ENCODE results near the gene HLA-E.
"Not testable (repeated sequence)": the region's sequence is repeated elsewhere in the genome, so short reads cannot be mapped to it uniquely, and the experiment has no call there.

GRCh38 chr6:30521952-30522351 is 32.6 kb downstream of the HLA-E start:
- TF ChIP-seq ARNTL (CRISPR knock-in tag; IDR thresholded peaks at IDR 0.05; ENCODE audit: borderline replicate concordance, low read depth); PATZ1 (CRISPR knock-in tag; IDR thresholded peaks at IDR 0.05; ENCODE audit: borderline replicate concordance); RARB (CRISPR knock-in tag; IDR thresholded peaks at IDR 0.05); ZFP30 (CRISPR knock-in tag; IDR thresholded peaks at IDR 0.05); SNAI2 (CRISPR knock-in tag; IDR thresholded peaks at IDR 0.05); TCF4 (CRISPR knock-in tag; IDR thresholded peaks at IDR 0.05; ENCODE audit: borderline replicate concordance); OSR1 (CRISPR knock-in tag; IDR thresholded peaks at IDR 0.05): not testable (repeated sequence)

Data from SK-N-SH treated with all-trans-retinoic acid at 6 μM for 48 hours (cell line).